Chondrocyte (in vitro differentiated cells): ENCODE results near the gene MS4A15. TPM values are rescaled to one million over a fixed set of nuclear protein-coding genes. Genes with fewer than 3 reads are reported as not detected.
"Not testable (repeated sequence)": the region's sequence is repeated elsewhere in the genome, so short reads cannot be mapped to it uniquely, and the experiment has no call there.

Source experiments
- DNase-seq: peaks from one replicate; pipeline ENCODE4 v3.0.0; 2021; ENCODE audit warnings: mixed read lengths, low spot score
- H3K27ac Mint-ChIP-seq: one replicate; pipeline ENCODE4 v1.8.0; 2021; ENCODE audit warnings: mild to moderate bottlenecking, moderate library complexity, mixed read lengths; ENCODE audit not compliant: unreplicated experiment
- H3K27me3 Mint-ChIP-seq: 2 replicates; pipeline ENCODE4 v1.8.0; 2021; ENCODE audit warnings: low read depth, mixed read lengths
- H3K36me3 Mint-ChIP-seq: 2 replicates; pipeline ENCODE4 v1.8.0; 2021; ENCODE audit warnings: low read depth, mixed read lengths
- H3K4me1 Mint-ChIP-seq: 2 replicates; pipeline ENCODE4 v1.8.0; 2021; ENCODE audit warnings: low read depth, mild to moderate bottlenecking, mixed read lengths
- H3K4me3 Mint-ChIP-seq: one replicate; pipeline ENCODE4 v1.8.0; 2021; ENCODE audit warnings: mild to moderate bottlenecking, moderate library complexity, mixed read lengths; ENCODE audit not compliant: unreplicated experiment
- H3K9me3 Mint-ChIP-seq: 2 replicates; pipeline ENCODE4 v1.8.0; 2021; ENCODE audit warnings: low read depth, mixed read lengths
- total RNA-seq: library from RNA; stranded (reverse); gene quantifications from 3 replicates; pipeline ENCODE4 v1.2.1, GENCODE V29; 2021
- TF ChIP-seq, protein P1 (sequence below): fragments of 200-600 bp; sonication (generic); IDR thresholded peaks from 2 replicates; pipeline ENCODE4 v1.5.0; 2021; ENCODE audit warnings: antibody characterized with exemption, mild to moderate bottlenecking, moderate library complexity

Gene MS4A15
- total RNA-seq, 1 donor from 2014 or later = not detected

GRCh38 chr11:60748821-60749220 is 7.8 kb upstream of the MS4A15 start:
- no peaks in the 10 kb centered on the region for H3K4me1 Mint-ChIP-seq
- peaks cover 38% of the 10 kb centered on the region for H3K27me3 Mint-ChIP-seq
- H3K4me3 Mint-ChIP-seq = no peak overlapping the region
- TF ChIP-seq, protein P1, sequence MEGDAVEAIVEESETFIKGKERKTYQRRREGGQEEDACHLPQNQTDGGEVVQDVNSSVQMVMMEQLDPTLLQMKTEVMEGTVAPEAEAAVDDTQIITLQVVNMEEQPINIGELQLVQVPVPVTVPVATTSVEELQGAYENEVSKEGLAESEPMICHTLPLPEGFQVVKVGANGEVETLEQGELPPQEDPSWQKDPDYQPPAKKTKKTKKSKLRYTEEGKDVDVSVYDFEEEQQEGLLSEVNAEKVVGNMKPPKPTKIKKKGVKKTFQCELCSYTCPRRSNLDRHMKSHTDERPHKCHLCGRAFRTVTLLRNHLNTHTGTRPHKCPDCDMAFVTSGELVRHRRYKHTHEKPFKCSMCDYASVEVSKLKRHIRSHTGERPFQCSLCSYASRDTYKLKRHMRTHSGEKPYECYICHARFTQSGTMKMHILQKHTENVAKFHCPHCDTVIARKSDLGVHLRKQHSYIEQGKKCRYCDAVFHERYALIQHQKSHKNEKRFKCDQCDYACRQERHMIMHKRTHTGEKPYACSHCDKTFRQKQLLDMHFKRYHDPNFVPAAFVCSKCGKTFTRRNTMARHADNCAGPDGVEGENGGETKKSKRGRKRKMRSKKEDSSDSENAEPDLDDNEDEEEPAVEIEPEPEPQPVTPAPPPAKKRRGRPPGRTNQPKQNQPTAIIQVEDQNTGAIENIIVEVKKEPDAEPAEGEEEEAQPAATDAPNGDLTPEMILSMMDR = no peak
- peaks cover 4% of the 10 kb centered on the region for H3K9me3 Mint-ChIP-seq
- H3K36me3 Mint-ChIP-seq = no peaks in the 10 kb centered on the region
- no peak overlapping the region for H3K27ac Mint-ChIP-seq
- no peak for DNase-seq

GRCh38 chr11:60750911-60751310 is 5.8 kb upstream of the MS4A15 start:
- H3K27me3 Mint-ChIP-seq = peaks cover 39% of the 10 kb centered on the region
- H3K27ac Mint-ChIP-seq = no peak overlapping the region
- no peaks in the 10 kb centered on the region for H3K9me3 Mint-ChIP-seq
- H3K4me3 Mint-ChIP-seq = no peak overlapping the region
- no peaks in the 10 kb centered on the region for H3K4me1 Mint-ChIP-seq
- no peak for DNase-seq
- H3K36me3 Mint-ChIP-seq = no peaks in the 10 kb centered on the region
- TF ChIP-seq, protein P1 = no peak

DNA sequence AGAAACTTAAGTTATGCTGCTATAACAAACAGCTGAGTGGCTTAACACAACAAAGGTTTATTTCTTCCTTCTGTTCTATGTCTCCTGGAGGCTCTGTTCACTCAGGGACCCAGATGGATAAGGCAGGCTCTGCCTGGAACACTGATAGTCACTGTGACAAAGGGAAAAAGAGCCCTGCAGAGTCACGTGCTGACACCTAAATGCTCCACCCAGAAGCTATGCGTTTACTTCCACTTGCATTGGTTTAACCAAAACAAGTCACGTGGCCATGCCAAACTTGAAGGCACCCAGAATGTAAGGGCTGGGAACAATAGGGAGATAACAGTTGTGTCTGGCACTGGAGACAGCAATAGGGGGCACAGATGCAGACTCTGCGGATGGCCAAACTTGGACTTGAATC is 3.4 kb upstream of the MS4A15 start:
- no peak overlapping the region for H3K4me3 Mint-ChIP-seq
- no peaks in the 10 kb centered on the region for H3K4me1 Mint-ChIP-seq
- no peak for DNase-seq
- H3K27me3 Mint-ChIP-seq = peaks cover 51% of the 10 kb centered on the region
- H3K27ac Mint-ChIP-seq = no peak overlapping the region
- H3K36me3 Mint-ChIP-seq = no peaks in the 10 kb centered on the region
- TF ChIP-seq, protein P1 = no peak
- H3K9me3 Mint-ChIP-seq = no peaks in the 10 kb centered on the region

GRCh38 chr11:60754887-60755286 is 1.8 kb upstream of the MS4A15 start:
- no peaks in the 10 kb centered on the region for H3K36me3 Mint-ChIP-seq
- TF ChIP-seq, protein P1 = no peak
- peaks cover 62% of the 10 kb centered on the region for H3K27me3 Mint-ChIP-seq
- no peak overlapping the region for H3K4me3 Mint-ChIP-seq
- no peak overlapping the region for H3K27ac Mint-ChIP-seq
- H3K9me3 Mint-ChIP-seq = no peaks in the 10 kb centered on the region
- no peak for DNase-seq
- no peaks in the 10 kb centered on the region for H3K4me1 Mint-ChIP-seq

- Mint-ChIP-seq H3K4me3 (no peak overlapping the region), H3K36me3 (no peaks in the 10 kb centered on the region), H3K9me3 (no peaks in the 10 kb centered on the region), H3K4me1 (no peaks in the 10 kb centered on the region), H3K27ac (no peak overlapping the region), H3K27me3 (peaks cover 62% of the 10 kb centered on the region)
- no peak for DNase-seq
- TF ChIP-seq, protein P1 = no peak
Measured at GRCh38 chr11:60757231-60757800, 649 bp downstream of the MS4A15 start.

GRCh38 chr11:60758671-60759070 is 2.0 kb downstream of the MS4A15 start:
- DNase-seq, H3K27ac Mint-ChIP-seq, H3K4me3 Mint-ChIP-seq, H3K36me3 Mint-ChIP-seq, H3K4me1 Mint-ChIP-seq, H3K9me3 Mint-ChIP-seq: not testable (repeated sequence)
- H3K27me3 Mint-ChIP-seq = peaks cover 54% of the 10 kb centered on the region

- not testable (repeated sequence) for DNase-seq, H3K4me3 Mint-ChIP-seq, H3K9me3 Mint-ChIP-seq, H3K36me3 Mint-ChIP-seq, H3K4me1 Mint-ChIP-seq, H3K27ac Mint-ChIP-seq
- H3K27me3 Mint-ChIP-seq = peaks cover 56% of the 10 kb centered on the region
Measured at GRCh38 chr11:60759438-60760225, 3.0 kb downstream of the MS4A15 start.
